Measurements from ENCODE around the gene TNIP1.

Gene TNIP1

DNA sequence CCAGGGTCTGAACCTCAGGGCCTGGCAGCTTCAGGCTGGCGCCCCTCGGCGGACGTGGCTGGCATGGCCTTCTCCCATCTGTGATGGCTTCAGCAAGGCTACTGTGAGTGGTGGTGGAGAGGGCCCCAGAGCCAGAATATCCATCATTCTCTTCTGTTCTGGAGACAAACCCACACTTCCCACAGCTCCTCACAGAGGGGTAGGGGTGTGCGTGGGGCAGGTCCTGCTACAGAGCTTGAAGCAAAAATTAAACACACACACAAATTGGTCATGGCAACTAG, 50.8 kb downstream of the TNIP1 start:
- TF ChIP-seq, protein P1, sequence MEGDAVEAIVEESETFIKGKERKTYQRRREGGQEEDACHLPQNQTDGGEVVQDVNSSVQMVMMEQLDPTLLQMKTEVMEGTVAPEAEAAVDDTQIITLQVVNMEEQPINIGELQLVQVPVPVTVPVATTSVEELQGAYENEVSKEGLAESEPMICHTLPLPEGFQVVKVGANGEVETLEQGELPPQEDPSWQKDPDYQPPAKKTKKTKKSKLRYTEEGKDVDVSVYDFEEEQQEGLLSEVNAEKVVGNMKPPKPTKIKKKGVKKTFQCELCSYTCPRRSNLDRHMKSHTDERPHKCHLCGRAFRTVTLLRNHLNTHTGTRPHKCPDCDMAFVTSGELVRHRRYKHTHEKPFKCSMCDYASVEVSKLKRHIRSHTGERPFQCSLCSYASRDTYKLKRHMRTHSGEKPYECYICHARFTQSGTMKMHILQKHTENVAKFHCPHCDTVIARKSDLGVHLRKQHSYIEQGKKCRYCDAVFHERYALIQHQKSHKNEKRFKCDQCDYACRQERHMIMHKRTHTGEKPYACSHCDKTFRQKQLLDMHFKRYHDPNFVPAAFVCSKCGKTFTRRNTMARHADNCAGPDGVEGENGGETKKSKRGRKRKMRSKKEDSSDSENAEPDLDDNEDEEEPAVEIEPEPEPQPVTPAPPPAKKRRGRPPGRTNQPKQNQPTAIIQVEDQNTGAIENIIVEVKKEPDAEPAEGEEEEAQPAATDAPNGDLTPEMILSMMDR (IDR thresholded peaks at IDR 0.05; ENCODE audit: insufficient read depth, low read depth, low read length, missing control alignments), result no peak
- DNase-seq (ENCODE audit: low read depth), result no peak
- no peak overlapping the region for H3K4me3 ChIP-seq (ENCODE audit: low read length)

DNA sequence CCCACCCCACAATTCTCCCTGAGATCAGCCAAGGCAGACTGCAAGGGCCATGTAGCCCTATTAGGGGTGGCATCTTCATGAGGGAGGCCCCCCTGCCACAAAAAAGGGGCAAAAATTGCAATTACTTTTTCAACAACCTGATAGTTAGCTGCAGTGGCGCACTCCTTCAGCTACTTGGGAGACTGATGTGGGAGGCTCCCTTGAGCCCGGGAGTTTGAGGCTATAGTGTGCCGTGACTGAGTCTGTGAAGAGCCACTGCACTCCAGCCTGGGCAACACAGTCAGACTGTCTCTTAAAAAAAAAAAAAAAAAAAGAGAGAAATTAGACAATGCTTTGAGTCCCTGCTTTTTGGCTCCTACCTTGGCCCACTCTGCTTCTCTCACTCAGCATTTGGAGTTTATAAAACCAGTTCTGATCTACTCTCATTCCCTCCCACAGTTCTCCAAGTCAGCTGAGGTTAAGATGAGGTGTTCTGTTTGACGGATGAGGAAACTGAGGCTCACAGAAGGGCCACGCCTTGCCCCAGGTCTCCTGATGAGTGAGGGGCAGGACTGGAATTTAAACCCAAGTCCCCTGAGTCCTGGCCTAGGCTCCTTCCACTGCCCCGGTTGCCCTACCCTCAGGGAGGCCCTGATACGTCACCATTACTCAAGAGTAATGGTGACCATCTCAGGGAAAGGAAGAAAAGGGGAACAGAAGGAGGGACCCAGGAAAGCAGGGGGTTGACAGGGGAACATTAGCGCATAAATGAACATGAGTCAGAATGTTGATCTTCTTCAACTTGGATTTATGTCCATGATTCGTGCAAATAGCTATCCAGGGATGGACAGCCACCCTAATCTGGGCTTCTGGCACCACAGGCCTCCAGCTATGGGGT, 51.4 kb downstream of the TNIP1 start:
- DNase-seq (ENCODE audit: low read depth), result no peak
- H3K4me3 ChIP-seq (ENCODE audit: low read length), result no peak overlapping the region
- TF ChIP-seq, protein P1 (IDR thresholded peaks at IDR 0.05; ENCODE audit: insufficient read depth, low read depth, low read length, missing control alignments), result no peak

DNA sequence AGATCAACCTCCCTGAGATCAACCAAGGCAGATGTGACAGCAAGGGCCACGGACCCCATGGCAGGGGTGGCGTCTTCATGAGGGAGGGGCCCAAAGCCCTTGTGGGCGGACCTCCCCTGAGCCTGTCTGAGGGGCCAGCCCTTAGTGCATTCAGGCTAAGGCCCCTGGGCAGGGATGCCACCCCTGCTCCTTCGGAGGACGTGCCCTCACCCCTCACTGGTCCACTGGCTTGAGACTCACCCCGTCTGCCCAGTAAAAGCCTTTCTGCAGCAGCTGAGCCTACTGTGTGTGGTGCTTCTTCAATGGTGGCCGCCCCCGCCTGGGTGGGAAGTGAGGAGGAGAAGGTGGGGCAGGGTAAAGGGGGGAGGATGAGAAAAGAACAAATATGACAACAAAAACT, 52.1 kb downstream of the TNIP1 start:
- no peak for DNase-seq (ENCODE audit: low read depth)
- TF ChIP-seq, protein P1 (IDR thresholded peaks at IDR 0.05; ENCODE audit: insufficient read depth, low read depth, low read length, missing control alignments), result no peak
- H3K4me3 ChIP-seq (ENCODE audit: low read length), result no peak overlapping the region

DNA sequence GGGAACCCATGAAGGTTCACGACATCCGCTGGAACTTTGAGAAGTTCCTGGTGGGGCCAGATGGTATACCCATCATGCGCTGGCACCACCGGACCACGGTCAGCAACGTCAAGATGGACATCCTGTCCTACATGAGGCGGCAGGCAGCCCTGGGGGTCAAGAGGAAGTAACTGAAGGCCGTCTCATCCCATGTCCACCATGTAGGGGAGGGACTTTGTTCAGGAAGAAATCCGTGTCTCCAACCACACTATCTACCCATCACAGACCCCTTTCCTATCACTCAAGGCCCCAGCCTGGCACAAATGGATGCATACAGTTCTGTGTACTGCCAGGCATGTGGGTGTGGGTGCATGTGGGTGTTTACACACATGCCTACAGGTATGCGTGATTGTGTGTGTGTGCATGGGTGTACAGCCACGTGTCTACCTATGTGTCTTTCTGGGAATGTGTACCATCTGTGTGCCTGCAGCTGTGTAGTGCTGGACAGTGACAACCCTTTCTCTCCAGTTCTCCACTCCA, 52.8 kb downstream of the TNIP1 start:
- TF ChIP-seq, protein P1 (IDR thresholded peaks at IDR 0.05; ENCODE audit: insufficient read depth, low read depth, low read length, missing control alignments), result no peak
- no peak overlapping the region for H3K4me3 ChIP-seq (ENCODE audit: low read length)
- no peak for DNase-seq (ENCODE audit: low read depth)

DNA sequence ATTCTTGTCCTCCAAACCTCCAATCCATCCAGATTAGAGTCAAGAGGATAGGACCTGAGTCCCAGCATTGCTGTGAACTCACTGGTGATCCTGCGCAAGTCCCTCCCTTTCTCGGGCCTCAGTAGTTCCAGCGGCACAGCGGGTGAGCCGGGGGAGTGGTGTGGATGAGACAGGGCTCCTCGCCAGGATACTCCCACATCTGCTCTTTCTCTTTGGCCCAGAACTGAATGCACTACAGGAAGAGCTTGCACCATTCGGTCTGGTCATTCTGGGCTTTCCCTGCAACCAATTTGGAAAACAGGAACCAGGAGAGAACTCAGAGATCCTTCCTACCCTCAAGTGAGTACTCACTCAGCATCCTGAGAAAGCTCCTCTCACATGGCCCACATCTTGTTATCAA, 54.2 kb downstream of the TNIP1 start:
- H3K4me3 ChIP-seq (ENCODE audit: low read length), result no peak overlapping the region
- TF ChIP-seq, protein P1 (IDR thresholded peaks at IDR 0.05; ENCODE audit: insufficient read depth, low read depth, low read length, missing control alignments), result no peak

DNA sequence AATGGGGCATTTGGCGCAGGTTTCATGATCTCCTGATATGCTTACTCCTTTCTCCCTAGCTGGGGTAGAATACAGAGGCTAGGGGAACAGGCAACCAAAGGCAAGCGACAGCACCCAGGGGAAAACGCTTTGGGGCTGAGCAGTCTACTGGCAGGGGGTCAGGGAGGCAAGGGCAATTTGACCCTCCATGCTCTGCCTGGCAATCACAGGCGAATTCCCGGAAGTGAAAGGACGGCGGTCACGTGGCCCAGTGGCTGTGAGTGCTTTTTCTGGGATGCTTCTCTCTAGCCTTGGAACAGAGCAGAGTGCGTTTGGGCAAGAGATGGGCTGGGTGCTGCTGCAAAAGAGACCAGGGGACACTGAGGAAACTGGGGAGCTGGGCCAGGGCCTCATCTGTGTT, 54.7 kb downstream of the TNIP1 start:
- TF ChIP-seq, protein P1 (IDR thresholded peaks at IDR 0.05; ENCODE audit: insufficient read depth, low read depth, low read length, missing control alignments), result no peak
- no peak for DNase-seq (ENCODE audit: low read depth)
- no peak overlapping the region for H3K4me3 ChIP-seq (ENCODE audit: low read length)

More for the DNA sequence above, 54.2 kb downstream of the TNIP1 start:
- DNase-seq (ENCODE audit: low read depth), result no peak

DNA sequence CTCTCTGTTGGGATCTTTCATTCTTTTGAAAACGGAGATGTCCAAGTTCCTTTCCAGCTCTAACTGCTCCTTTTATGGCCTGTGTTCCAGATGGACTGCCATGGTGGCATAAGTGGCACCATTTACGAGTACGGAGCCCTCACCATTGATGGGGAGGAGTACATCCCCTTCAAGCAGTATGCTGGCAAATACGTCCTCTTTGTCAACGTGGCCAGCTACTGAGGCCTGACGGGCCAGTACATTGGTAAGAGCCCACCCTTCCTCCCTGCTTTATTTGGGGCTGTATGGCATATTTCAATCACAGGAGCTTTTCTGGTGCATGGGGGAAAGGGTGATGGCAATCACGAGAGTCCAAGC, 55.6 kb downstream of the TNIP1 start:
- H3K4me3 ChIP-seq (ENCODE audit: low read length), result no peak overlapping the region
- TF ChIP-seq, protein P1 (IDR thresholded peaks at IDR 0.05; ENCODE audit: insufficient read depth, low read depth, low read length, missing control alignments), result no peak
- no peak for DNase-seq (ENCODE audit: low read depth)

All from epithelial cell of esophagus (primary cell).